Gastroesophageal sphincter (tissue), 4 donors: Measurements from ENCODE around the gene NPIPA2. TPM values are rescaled to one million over a fixed set of nuclear protein-coding genes. Genes with fewer than 3 reads are reported as not detected.
"Not testable (repeated sequence)": the region's sequence is repeated elsewhere in the genome, so short reads cannot be mapped to it uniquely, and the experiment has no call there.

Experiments
- ATAC-seq: fragments of 150-250 bp; one replicate; pipeline ENCODE4 v1.9.1; 2016; ENCODE audit warnings: mild to moderate bottlenecking, moderate library complexity
- H3K27ac ChIP-seq, 4 donors: fragments of 200-600 bp; sonication (generic) in 3 of 4; 1 replicate in 3 of 4; 2 replicates in 1 of 4; pipeline ENCODE4 v1.5.1; 2016 to 2019
- H3K27me3 ChIP-seq: fragments of 200-600 bp; sonication (generic); one replicate; pipeline ENCODE4 v1.5.1; 2019
- H3K36me3 ChIP-seq, 2 donors: fragments of 200-600 bp; sonication (generic); one replicate each; pipeline ENCODE4 v1.5.1; 2019; ENCODE audit warnings: control low read depth in 1 of 2
- H3K4me1 ChIP-seq, 3 donors: fragments of 200-600 bp; sonication (generic); 1 replicate in 2 of 3; 2 replicates in 1 of 3; pipeline ENCODE4 v1.5.1; 2016 to 2019; ENCODE audit warnings: control low read depth in 2 of 3
- H3K4me3 ChIP-seq, 2 donors: fragments of 200-600 bp; sonication (generic); one replicate each; pipeline ENCODE4 v1.5.1; 2019; ENCODE audit warnings: mild to moderate bottlenecking in 1 of 2, moderate library complexity in 1 of 2
- H3K9me3 ChIP-seq, 3 donors: fragments of 200-600 bp; sonication (generic); one replicate each; pipeline ENCODE4 v1.5.1; 2017 to 2019; ENCODE audit warnings: control low read depth in 2 of 3
- WGBS, 2 donors: methylation state at CpG; one replicate each; pipeline ENCODE4 v1.1.5; 2018; ENCODE audit warnings: low coverage in 1 of 2; 5-methylcytosine and 5-hydroxymethylcytosine counted together
- total RNA-seq, 4 donors: library from RNA; depleted of rRNA; stranded (reverse); fragments of >200 nt; gene quantifications; one replicate each; pipeline ENCODE4 v1.1.0, GENCODE V29; 2016

Gene NPIPA2
- total RNA-seq, result 1 to 10 TPM in 3 of 4 donors, not detected in 1; 1.3 to 4.0 (median 2.8) TPM

GRCh38 chr16:14742273-14743128, at the start of gene NPIPA2:
Gene NPIPA2, plus strand, starts transcription at chr16:14742533. Its CDS starts 5,533 bp downstream, at chr16:14748066.
- not testable (repeated sequence) for H3K27me3 ChIP-seq, H3K4me1 ChIP-seq, H3K27ac ChIP-seq, H3K9me3 ChIP-seq, H3K36me3 ChIP-seq, H3K4me3 ChIP-seq
- no CpG with 5 or more reads among the region's 73 CpGs for WGBS, 2 donors
- ATAC-seq, result peak; percentile 99

- H3K36me3 ChIP-seq, result not testable (repeated sequence)
These were observed 48.2 kb upstream of the NPIPA2 start, which contains the start of gene PLA2G10 for GRCh38 chr16:14694129-14694528. Gene PLA2G10, minus strand, starts transcription at chr16:14694308. Its CDS starts 79 bp downstream, at chr16:14694229.

GRCh38 chr16:14701859-14702258, 40.5 kb upstream of the NPIPA2 start:
- WGBS, 2 donors, result no CpG with 5 or more reads among the region's 7 CpGs
- H3K27me3 ChIP-seq, ATAC-seq, H3K4me3 ChIP-seq, H3K36me3 ChIP-seq, H3K27ac ChIP-seq, H3K4me1 ChIP-seq, H3K9me3 ChIP-seq: not testable (repeated sequence)

More at GRCh38 chr16:14694129-14694528, 48.2 kb upstream of the NPIPA2 start, which contains the start of gene PLA2G10:
- not testable (repeated sequence) for H3K9me3 ChIP-seq, H3K4me3 ChIP-seq, ATAC-seq, H3K4me1 ChIP-seq, H3K27ac ChIP-seq, H3K27me3 ChIP-seq
- no CpG with 5 or more reads among the region's 28 CpGs for WGBS, 2 donors

GRCh38 chr16:14702672-14703071, 39.7 kb upstream of the NPIPA2 start:
- not testable (repeated sequence) for H3K27me3 ChIP-seq, H3K9me3 ChIP-seq, H3K36me3 ChIP-seq, H3K4me1 ChIP-seq, H3K4me3 ChIP-seq, H3K27ac ChIP-seq
- no CpG with 5 or more reads among the region's 11 CpGs for WGBS, 2 donors
- peak; percentile 11 for ATAC-seq

GRCh38 chr16:14703156-14704011, 38.9 kb upstream of the NPIPA2 start, which contains the start of gene NPIPA3:
Gene NPIPA3, plus strand, starts transcription at chr16:14703411. Its CDS starts 5,533 bp downstream, at chr16:14708944.
- H3K4me1 ChIP-seq, H3K4me3 ChIP-seq, H3K36me3 ChIP-seq, H3K27ac ChIP-seq, H3K27me3 ChIP-seq, H3K9me3 ChIP-seq: not testable (repeated sequence)
- peak; percentile 99 for ATAC-seq
- no CpG with 5 or more reads among the region's 73 CpGs for WGBS, 2 donors

- not testable (repeated sequence) for ATAC-seq, H3K27ac ChIP-seq, H3K36me3 ChIP-seq, H3K9me3 ChIP-seq, H3K4me1 ChIP-seq, H3K4me3 ChIP-seq, H3K27me3 ChIP-seq
- no CpG with 5 or more reads among the region's 28 CpGs for WGBS, 2 donors
These were observed 9.1 kb upstream of the NPIPA2 start for GRCh38 chr16:14733233-14733632.

- H3K27me3 ChIP-seq, ATAC-seq, H3K27ac ChIP-seq, H3K36me3 ChIP-seq, H3K9me3 ChIP-seq, H3K4me1 ChIP-seq, H3K4me3 ChIP-seq: not testable (repeated sequence)
- no CpG with 5 or more reads among the region's 10 CpGs for whole genome bisulfite sequencing, 2 donors
These were observed 1.4 kb upstream of the NPIPA2 start for GRCh38 chr16:14740832-14741385.

- WGBS, 2 donors, result no CpG with 5 or more reads among the region's 11 CpGs
- H3K27ac ChIP-seq, H3K4me1 ChIP-seq, H3K27me3 ChIP-seq, H3K4me3 ChIP-seq, H3K36me3 ChIP-seq, H3K9me3 ChIP-seq, ATAC-seq: not testable (repeated sequence)
These were observed 539 bp upstream of the NPIPA2 start for GRCh38 chr16:14741794-14742193.

- not testable (repeated sequence) for H3K4me3 ChIP-seq, ATAC-seq
- WGBS, 2 donors, result no CpG with 5 or more reads among the region's 2 CpGs
These were observed 31.3 kb downstream of the NPIPA2 start for GRCh38 chr16:14773654-14774053.

GRCh38 chr16:14775624-14776023, 33.3 kb downstream of the NPIPA2 start:
- not testable (repeated sequence) for H3K4me1 ChIP-seq, H3K36me3 ChIP-seq, H3K27ac ChIP-seq, H3K27me3 ChIP-seq, ATAC-seq, H3K4me3 ChIP-seq, H3K9me3 ChIP-seq
- WGBS, 2 donors, result no CpG with 5 or more reads among the region's 2 CpGs

More at GRCh38 chr16:14773654-14774053, 31.3 kb downstream of the NPIPA2 start:
- not testable (repeated sequence) for H3K9me3 ChIP-seq, H3K36me3 ChIP-seq, H3K4me1 ChIP-seq, H3K27me3 ChIP-seq, H3K27ac ChIP-seq

- not testable (repeated sequence) for ATAC-seq
These were observed 34.4 kb downstream of the NPIPA2 start for GRCh38 chr16:14776763-14777162.

More at GRCh38 chr16:14776763-14777162, 34.4 kb downstream of the NPIPA2 start:
- no CpG with 5 or more reads among the region's 6 CpGs for WGBS, 2 donors
- not testable (repeated sequence) for H3K27ac ChIP-seq, H3K27me3 ChIP-seq, H3K9me3 ChIP-seq, H3K4me3 ChIP-seq, H3K4me1 ChIP-seq, H3K36me3 ChIP-seq
